ENCODE measurements around the gene FCN2.

DNA sequence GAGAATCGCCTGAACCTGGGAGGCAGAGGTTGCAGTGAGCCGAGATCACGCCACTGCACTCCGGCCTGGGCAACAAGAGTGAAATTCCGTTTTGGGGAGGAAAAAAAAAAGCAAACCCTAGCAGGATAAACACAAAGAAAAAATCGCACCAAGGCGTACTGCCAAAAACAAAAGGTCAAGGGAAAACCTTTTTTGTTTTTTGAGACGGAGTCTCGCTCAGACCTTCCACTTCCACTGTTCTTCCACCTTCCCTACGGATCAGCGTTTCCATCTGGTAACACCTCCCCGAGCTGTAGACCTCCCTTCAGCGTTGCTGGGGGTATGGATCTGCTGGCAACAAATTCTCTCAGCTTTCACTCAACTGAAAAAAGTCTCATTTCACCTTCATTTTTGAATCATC, 20.1 kb upstream of the FCN2 start:
- TF ChIP-seq, protein P1, sequence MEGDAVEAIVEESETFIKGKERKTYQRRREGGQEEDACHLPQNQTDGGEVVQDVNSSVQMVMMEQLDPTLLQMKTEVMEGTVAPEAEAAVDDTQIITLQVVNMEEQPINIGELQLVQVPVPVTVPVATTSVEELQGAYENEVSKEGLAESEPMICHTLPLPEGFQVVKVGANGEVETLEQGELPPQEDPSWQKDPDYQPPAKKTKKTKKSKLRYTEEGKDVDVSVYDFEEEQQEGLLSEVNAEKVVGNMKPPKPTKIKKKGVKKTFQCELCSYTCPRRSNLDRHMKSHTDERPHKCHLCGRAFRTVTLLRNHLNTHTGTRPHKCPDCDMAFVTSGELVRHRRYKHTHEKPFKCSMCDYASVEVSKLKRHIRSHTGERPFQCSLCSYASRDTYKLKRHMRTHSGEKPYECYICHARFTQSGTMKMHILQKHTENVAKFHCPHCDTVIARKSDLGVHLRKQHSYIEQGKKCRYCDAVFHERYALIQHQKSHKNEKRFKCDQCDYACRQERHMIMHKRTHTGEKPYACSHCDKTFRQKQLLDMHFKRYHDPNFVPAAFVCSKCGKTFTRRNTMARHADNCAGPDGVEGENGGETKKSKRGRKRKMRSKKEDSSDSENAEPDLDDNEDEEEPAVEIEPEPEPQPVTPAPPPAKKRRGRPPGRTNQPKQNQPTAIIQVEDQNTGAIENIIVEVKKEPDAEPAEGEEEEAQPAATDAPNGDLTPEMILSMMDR (IDR thresholded peaks at IDR 0.05): no peak
- TF ChIP-seq FOXM1 (IDR thresholded peaks at IDR 0.05; ENCODE audit: low read depth) (no peak), EP300 (IDR thresholded peaks at IDR 0.05; ENCODE audit: borderline replicate concordance in 1 of 2, low read depth in 1 of 2, low read length in 1 of 2) (no peak)
